Measurements from ENCODE around the gene ZFP90.

The ZFP90 gene

GRCh38 chr16:68508641-68509240, 30.4 kb upstream of the ZFP90 start:
- no peak overlapping the region for H3K27ac ChIP-seq
- TF ChIP-seq CTCF (conservative IDR thresholded peaks at IDR 0.05): no peak

GRCh38 chr16:68509381-68509780, 29.7 kb upstream of the ZFP90 start:
- no peak overlapping the region for H3K27ac ChIP-seq
- no peak for TF ChIP-seq CTCF (conservative IDR thresholded peaks at IDR 0.05)

GRCh38 chr16:68510775-68511174, 28.3 kb upstream of the ZFP90 start:
- no peak for TF ChIP-seq CTCF (conservative IDR thresholded peaks at IDR 0.05)
- no peak overlapping the region for H3K27ac ChIP-seq

DNA sequence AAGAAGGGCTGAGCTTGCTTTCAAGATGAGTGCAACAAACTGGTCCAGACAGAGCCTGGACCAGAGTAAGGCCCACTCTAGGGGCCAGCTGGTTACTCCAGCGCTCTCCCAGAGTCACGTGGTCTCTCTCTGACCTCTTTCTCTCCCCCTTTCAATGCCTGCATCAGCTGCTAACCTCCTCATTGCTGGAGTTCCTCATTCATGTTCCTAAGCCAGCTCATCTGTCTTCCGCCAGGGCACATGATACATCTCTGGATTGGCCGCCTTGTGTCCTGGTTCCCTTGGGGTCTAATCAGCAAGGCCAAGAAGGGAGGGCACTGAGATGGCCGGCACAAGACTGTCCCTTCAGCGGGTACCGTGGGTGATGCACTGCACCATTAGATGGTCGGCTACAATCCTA, 26.9 kb upstream of the ZFP90 start:
- no peak overlapping the region for H3K27ac ChIP-seq
- no peak for TF ChIP-seq CTCF (conservative IDR thresholded peaks at IDR 0.05)

DNA sequence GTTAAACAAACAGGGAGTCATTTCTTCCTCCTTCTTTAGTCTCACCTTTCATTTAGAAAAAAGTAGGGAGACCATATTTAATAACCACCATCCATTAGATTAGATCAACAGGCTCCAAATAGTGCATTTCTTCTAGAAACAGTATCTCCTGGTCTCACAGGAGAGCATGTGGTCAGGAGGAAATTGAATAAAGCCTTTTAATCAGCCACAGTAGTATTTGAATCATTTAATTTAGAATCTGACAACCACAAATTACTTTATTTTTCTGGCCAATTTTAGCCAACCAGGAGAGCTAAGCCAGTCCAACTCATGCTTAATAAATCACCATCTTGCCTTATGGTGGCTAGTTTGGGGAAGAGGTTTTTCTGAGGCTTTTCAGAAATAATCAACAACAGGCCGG, 26.3 kb upstream of the ZFP90 start:
- TF ChIP-seq CTCF (conservative IDR thresholded peaks at IDR 0.05): no peak
- no peak overlapping the region for H3K27ac ChIP-seq

- no peak overlapping the region for H3K27ac ChIP-seq
- TF ChIP-seq CTCF (conservative IDR thresholded peaks at IDR 0.05): no peak
Observed at GRCh38 chr16:68514511-68514910, 24.6 kb upstream of the ZFP90 start.

GRCh38 chr16:68517606-68518166, 21.4 kb upstream of the ZFP90 start:
- TF ChIP-seq CTCF (conservative IDR thresholded peaks at IDR 0.05): no peak
- H3K27ac ChIP-seq: no peak overlapping the region
